HG02938 (cell line): Measurements from ENCODE around the gene FGFBP2.
"Not testable (repeated sequence)": the region's sequence is repeated elsewhere in the genome, so short reads cannot be mapped to it uniquely, and the experiment has no call there.

Experiments
- ATAC-seq: cut with Tn5 transposase; IDR thresholded peaks from one replicate; pipeline ENCODE4 v1.9.1; 2021; ENCODE audit warnings: mild to moderate bottlenecking, moderate library complexity; ENCODE audit not compliant: unreplicated experiment

Gene FGFBP2

DNA sequence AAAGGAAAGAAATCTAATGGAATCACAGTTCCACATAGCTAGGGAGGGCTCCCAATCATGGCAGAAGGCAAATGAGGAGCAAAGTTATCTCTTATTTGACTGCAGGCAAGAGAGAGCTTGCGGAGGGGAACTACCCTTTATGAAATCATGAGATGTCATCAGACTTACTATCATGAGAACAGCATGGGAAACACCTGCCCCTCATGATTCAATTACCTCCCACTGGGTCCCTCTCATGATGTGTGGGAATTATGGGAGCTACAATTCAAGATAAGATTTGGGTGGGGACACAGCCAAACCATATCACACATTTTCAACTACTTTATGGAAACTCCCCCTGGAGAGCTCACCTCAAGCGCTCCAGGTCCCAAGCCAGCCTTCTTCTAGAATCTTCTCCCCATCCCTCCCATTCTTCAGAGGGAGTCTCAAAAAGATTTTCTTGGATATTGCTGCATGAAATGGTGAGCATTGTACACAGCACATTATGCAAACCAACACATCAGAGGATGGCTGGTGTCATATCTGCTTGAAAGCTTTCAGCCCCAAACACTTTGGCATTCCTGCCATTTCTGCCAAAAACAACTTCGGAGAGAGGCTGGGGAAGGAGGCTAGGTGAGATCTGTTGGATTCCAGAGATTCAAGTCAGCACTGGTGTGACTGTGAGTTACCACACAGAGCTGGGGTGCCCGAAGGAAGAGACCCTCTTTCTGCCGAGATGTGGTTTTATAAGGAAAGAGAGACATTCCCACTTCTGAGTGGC is 31.3 kb downstream of the FGFBP2 start:
- ATAC-seq, result no peak

DNA sequence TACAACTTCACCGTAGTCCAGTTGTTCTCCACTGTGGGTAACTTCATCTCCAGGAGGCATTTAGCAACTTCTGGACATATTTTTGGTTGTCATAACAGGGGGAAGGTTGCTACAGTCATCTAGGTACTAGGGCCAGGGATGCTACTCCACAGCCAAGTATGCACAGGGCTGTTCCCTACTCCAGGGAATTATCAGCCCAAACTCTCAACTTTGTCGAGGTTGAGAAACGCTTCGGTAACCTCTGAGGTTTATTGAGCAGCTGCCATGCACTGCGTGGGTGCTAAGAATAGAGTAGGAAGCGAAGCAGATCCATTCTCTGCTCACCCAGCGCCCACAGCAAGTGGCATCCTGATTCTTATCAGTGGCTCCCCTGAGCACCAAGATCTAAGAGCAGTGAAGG is 32.7 kb downstream of the FGFBP2 start:
- no peak for ATAC-seq

DNA sequence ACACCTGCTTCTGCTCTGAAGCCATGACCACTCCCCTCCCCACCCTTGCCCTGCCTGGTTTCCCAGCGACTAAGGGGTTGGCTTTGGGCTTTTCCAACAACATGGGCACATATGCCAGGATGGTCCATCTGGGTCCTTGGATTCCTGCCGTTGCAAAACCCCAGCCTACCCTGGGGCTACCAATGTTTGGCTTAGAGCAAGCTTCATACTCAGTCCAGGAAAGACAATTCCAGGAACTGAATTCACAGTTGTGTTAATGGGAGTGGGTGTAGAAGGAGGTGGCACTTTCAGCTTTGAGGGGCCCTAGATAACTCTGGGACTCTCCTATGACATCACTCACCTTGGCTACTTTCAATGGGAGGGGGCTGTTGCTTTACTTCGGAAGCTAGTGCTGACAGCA is 33.4 kb downstream of the FGFBP2 start:
- no peak for ATAC-seq

DNA sequence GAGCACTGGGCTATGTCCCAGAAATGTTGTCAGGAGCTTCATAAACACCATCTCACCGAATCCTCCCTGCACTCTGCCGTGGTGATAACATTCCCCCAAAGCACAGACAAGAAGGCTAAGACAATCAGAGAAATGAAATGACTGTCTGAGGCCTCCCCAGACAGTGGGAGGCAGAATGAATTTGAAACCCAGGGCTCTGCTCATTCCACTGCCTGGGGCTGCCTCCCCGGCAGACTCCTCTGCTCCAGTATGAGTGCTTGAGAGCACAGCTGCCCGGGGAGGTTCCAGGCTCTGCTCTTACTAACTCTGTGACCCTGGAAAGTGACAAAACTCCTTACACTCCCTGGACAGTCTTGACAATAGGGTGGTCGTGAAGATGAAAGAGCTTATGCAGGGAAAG is 34.1 kb downstream of the FGFBP2 start:
- no peak for ATAC-seq

DNA sequence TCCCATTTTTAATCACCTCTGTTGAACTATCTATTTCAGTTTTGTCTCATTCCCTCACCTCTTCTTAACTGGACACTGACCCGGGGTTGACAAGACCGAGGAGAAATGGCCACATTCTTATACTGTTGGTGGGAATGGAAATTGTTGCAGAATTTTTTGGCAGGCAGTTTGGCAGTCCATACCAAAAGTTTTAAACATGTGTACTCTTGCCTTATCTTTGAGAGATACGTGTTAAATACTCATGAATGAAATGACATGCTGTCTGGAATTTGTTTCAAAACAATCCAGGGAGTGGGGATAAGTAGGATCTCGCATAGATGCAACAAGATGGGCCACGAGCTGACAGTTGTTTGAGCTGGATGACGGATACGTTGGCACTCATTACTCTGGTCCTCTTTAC is 36.5 kb downstream of the FGFBP2 start:
- ATAC-seq, result no peak

DNA sequence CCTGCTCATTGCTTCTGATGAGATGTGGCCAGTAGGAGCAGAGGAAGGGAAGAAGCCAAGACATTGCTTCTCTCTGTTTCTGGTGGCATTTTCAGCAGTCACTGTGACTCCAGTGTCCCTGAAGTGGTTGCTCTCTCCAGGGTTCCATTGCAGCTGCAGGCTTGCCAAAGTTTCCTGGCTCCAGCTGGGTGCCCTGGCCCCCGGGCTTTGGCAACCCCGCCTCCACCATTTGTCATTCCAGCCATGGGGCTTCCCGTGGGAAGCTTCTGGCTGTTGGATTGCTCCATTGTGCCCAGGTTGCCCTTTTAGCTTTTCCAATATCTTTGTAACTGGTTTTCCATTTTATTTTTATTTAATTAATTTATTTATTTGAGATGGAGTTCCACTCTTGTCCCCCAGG is 37.1 kb downstream of the FGFBP2 start:
- no peak for ATAC-seq

GRCh38 chr4:15921592-15921932 is 41.4 kb downstream of the FGFBP2 start:
- no peak for ATAC-seq

DNA sequence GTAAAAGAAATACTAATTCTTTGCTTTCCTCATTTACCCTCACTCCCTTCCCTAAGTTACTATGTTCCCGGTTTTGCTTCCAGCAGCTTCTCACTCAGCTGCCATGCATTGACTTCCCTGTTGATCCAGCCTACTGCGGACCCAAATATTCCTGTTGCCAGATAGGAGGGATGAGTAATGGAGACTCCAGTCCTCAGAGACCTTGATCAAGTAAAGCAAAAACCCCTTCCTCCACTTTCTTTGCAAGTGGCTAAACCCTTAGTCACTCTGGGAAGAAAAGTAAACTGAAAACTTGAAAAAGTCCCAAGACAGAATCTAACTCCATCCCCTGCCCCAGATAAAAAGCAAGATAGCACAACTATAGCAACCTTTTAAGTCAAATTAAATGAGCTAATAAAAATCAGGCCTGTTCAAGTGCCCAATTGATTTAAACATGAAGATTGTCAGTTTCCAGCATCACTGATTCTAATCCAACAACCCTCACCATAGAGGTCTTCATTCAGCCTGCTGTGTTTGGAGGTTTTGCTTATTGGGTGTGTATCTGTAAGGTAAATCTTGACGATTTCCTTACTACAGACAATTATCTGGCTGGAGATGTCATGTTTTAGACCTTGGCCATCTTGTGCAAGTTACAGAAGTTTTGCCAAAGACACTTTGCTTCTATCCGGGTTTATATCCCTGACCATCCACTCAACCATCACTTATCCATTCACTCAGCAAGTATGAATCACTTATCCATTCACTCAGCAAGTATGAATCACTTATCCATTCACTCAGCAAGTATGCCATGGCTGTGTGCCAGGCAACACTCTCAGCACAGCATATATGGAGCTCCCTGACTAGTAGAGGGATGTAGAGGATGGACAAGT is 42.0 kb downstream of the FGFBP2 start:
- ATAC-seq, result no peak

GRCh38 chr4:15918484-15919129 is 44.4 kb downstream of the FGFBP2 start:
- ATAC-seq, result no peak

- ATAC-seq, result no peak
Observed at GRCh38 chr4:15917297-15917696, 45.7 kb downstream of the FGFBP2 start.

DNA sequence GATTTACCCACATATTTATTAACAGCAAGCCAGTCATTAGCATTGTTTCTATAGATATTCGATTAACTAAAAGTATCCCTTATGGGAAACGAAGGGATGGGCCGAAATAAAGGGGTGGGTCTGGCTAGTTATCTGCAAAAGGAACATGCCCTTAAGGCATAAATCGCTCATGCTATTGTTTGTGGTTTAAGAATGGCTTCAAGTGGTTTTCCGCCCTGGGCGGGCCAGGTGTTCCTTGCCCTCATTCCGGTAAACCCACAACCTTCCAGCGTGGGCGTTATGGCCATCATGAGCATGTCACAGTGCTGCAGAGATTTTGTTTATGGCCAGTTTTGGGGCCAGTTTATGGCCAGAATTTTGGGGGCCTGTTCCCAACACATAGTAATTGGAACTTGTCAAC is 46.6 kb downstream of the FGFBP2 start:
- not testable (repeated sequence) for ATAC-seq

- no peak for ATAC-seq
Observed at GRCh38 chr4:15914736-15915135, 48.2 kb downstream of the FGFBP2 start.

DNA sequence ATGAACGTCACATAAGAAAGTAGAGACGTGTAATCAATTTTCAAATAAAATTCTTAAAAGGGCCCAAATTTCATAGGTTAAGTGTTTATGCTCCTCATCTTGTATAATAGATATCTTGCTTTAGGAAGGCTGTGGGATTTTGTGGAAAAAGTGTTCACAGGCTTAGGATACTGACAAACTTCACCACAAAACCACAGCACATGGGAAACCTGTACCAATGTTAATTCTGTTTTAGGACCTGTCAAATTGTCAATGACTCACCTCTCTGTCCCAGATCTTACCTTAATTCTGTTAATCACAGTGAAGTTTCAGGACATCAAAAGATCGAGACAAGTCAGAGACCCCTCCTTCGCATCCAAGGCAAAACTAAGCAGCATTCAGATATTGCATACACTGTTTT is 48.7 kb downstream of the FGFBP2 start:
- no peak for ATAC-seq

- ATAC-seq, result no peak
Observed at GRCh38 chr4:15913631-15913970, 49.4 kb downstream of the FGFBP2 start.

DNA sequence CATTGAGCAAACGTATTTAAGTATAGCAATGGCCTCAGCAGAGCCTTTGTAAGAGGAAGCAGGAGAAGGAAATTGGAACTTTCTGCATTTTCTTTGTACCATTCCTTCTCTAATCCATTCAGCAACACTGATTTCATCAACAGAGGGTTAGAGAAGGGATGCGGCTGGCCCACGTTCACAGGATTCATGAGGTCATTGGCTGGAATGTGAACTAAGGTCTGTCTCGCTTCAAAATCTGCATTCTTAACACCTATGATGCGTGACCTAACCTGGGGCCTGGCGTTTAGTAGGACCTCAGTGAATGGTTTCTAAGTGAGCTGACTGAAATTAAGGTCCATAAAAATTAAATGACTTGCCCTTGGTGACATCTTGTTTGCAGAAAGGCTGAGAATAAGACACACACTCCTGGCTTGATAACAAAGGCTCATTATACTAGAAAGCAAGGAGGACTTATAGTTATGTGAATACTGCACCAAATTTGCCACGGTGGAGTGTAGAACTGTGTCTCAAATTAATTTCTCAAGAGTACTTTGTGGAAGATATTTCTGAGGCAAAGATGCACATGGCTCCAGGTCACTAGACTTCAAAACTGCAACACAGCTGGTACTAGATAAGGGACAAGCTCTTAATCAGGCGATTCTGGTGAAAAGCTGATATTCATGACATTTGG is 49.9 kb downstream of the FGFBP2 start:
- no peak for ATAC-seq

DNA sequence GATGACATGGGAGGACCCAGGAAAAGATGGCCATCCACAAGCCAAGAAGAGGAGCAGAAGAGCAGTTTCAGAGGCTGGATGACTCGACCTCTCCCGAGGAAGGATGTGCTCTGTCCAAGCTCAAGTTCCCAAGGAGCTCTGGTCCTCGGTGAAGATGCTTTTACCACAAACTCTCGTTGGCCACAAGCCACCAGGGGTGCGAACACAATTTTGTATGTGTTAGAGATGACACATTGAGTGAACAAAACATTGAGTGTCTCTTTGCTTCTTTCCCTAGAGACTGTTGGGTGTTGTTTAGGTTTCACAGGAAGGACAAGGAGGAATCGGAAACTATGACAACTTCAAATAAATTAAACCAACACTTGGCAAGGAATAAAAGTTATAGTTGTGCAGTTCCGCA is 50.7 kb downstream of the FGFBP2 start:
- ATAC-seq, result no peak
